ENCODE data around the gene CHCHD4. TPM values are rescaled to one million over a fixed set of nuclear protein-coding genes. Genes with fewer than 3 reads are reported as not detected.

CHCHD4 gene
- total and polyA plus RNA-seq, 2 experiments from 2014 or later, result 31.1 to 39.2 TPM

GRCh38 chr3:14138878-14139655 is 14.4 kb upstream of the CHCHD4 start:
- no peaks in the 10 kb centered on the region for H3F3A ChIP-seq (replicated peaks; ENCODE audit: low read depth)
- no peaks in the 10 kb centered on the region for H3K9me2 ChIP-seq (ENCODE audit: insufficient read depth)
- peaks cover under 1% of the 10 kb centered on the region; the same call in 1 of the 3 replicates for H3K4me1 Mint-ChIP-seq
- no peak for DNase-seq (ENCODE audit: low spot score)
- no peaks in the 10 kb centered on the region for H4K20me1 ChIP-seq (replicated peaks; ENCODE audit: insufficient read depth)
- H3K27me3 Mint-ChIP-seq (ENCODE audit: insufficient read depth, low read depth, poor library complexity), result peaks cover 6% of the 10 kb centered on the region
- H3K36me3 Mint-ChIP-seq (ENCODE audit: low read depth), result peaks cover 46% of the 10 kb centered on the region
- no peak overlapping the region for H3K4me3 Mint-ChIP-seq
- no peaks in the 10 kb centered on the region for H3K79me2 ChIP-seq (replicated peaks; ENCODE audit: insufficient read depth)
- H2AFZ ChIP-seq, result no peak overlapping the region
- no peak overlapping the region for H3K4me2 ChIP-seq
- H3K4me3 ChIP-seq, result no peak overlapping the region
- TF ChIP-seq ZNF462 (CRISPR knock-in tag; IDR thresholded peaks at IDR 0.05) (no peak), ZNF331 (CRISPR knock-in tag; IDR thresholded peaks at IDR 0.05; ENCODE audit: low read depth) (no peak), CTCF (conservative IDR thresholded peaks at IDR 0.05; ENCODE audit: low read depth in 2 of 2) (no peak), EZH2phosphoT487 (IDR thresholded peaks at IDR 0.05; ENCODE audit: unreplicated experiment) (no peak), POLR2AphosphoS5 (IDR thresholded peaks at IDR 0.05; ENCODE audit: low read depth) (no peak), ZNF114 (CRISPR knock-in tag; IDR thresholded peaks at IDR 0.05) (no peak), NANOG (IDR thresholded peaks at IDR 0.05; ENCODE audit: borderline replicate concordance) (no peak), STAT1 (IDR thresholded peaks at IDR 0.05; ENCODE audit: unreplicated experiment) (no peak), CREB1 (CRISPR knock-in tag; IDR thresholded peaks at IDR 0.05; ENCODE audit: low read depth) (no peak), JUNB (IDR thresholded peaks at IDR 0.05; ENCODE audit: unreplicated experiment) (no peak), EZH2 (IDR thresholded peaks at IDR 0.05; ENCODE audit: low read depth, unreplicated experiment) (no peak), REST (IDR thresholded peaks at IDR 0.05; ENCODE audit: unreplicated experiment) (no peak), ETS1 (IDR thresholded peaks at IDR 0.05) (no peak)
- no peak overlapping the region for H3K27ac Mint-ChIP-seq
- ATAC-seq, result no peak
- 0 out of 2 replicates have a peak, but pooled peaks cover 4% of the 10 kb centered on the region for H3K4me1 ChIP-seq (ENCODE audit: insufficient read depth)
- no peaks in the 10 kb centered on the region for H3K27me3 ChIP-seq (ENCODE audit: insufficient read depth)
- H3K9me3 Mint-ChIP-seq, result no peaks in the 10 kb centered on the region
- peaks cover 4% of the 10 kb centered on the region for H3K36me3 ChIP-seq (ENCODE audit: insufficient read depth)
- H3K27ac ChIP-seq (ENCODE audit: low read depth), result no peak overlapping the region

All from GM23338 (cell line).